ENCODE measurements around the gene SERGEF. TPM values are rescaled to one million over a fixed set of nuclear protein-coding genes. Genes with fewer than 3 reads are reported as not detected.

The SERGEF gene
- polyA plus RNA-seq, 3 donors, result 20.0 to 46.7 (median 30.0) TPM

- WGBS, 3 donors, result 97 to 98% (median 97%) methylated on average over 37 of the region's 37 CpGs
- H3K27ac ChIP-seq (ENCODE audit: low read depth, low read length), result no peak overlapping the region
These were observed 240.9 kb downstream of the SERGEF start for GRCh38 chr11:17771841-17772401.

GRCh38 chr11:17771415-17771814 lies 241.4 kb downstream of the SERGEF start:
- no peak overlapping the region for H3K27ac ChIP-seq (ENCODE audit: low read depth, low read length)
- WGBS, 3 donors, result 93 to 97% (median 93%) methylated on average over 17 of the region's 17 CpGs

- no peak overlapping the region for H3K27ac ChIP-seq (ENCODE audit: low read depth, low read length)
These were observed 241.9 kb downstream of the SERGEF start for GRCh38 chr11:17770917-17771316.

- no peak overlapping the region for H3K27ac ChIP-seq (ENCODE audit: low read depth, low read length)
- 42 to 82% (median 76%) methylated on average over 9 of the region's 9 CpGs for WGBS, 3 donors
These were observed 242.7 kb downstream of the SERGEF start for GRCh38 chr11:17770048-17770652.

DNA sequence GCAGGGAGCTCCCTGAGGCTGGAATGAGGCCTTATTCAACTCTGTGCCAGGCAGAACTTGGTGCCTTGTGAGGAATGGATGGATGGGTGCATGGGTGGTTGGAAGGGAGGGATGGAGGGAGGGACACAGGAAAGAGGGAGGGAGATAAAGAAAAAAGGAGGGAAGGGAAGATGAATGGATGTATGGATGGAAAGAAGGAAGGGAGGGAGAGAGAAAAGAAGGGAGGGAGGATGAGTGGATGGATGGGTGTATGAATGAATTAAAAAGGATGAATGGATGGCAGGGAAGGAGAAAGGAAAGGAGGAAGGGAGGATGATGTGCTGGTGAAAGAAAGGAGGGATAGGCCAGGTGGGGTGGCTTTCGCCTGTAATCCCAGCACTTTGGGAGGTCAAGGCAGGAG lies 243.6 kb downstream of the SERGEF start:
- H3K27ac ChIP-seq (ENCODE audit: low read depth, low read length), result no peak overlapping the region
- 100% methylated on average over 1 of the region's 1 CpG for WGBS, 3 donors

- WGBS, 3 donors, result 88 to 91% (median 89%) methylated on average over 6 to 7 of the region's 7 CpGs
- H3K27ac ChIP-seq (ENCODE audit: low read depth, low read length), result no peak overlapping the region
These were observed 244.3 kb downstream of the SERGEF start for GRCh38 chr11:17768547-17768946.

DNA sequence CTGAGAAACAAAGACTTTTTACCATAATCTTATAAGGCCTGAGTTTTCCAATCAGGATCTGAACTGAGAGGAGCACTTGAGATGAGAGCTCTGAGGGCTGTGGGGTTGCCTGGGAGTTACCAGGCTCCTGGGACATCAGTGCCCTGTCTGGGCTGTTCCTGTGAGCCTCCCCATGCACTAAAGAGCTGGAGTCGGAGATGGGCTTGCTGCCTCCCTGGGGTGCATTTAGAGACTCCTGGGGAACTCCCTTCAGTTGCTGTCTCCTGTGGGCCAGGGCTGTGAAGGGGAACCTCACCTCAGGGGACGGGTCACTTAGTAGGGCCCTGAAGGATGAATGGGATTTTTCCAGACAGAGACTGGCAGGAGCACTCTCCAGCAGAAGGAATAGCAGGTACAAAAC lies 244.9 kb downstream of the SERGEF start:
- no peak overlapping the region for H3K27ac ChIP-seq (ENCODE audit: low read depth, low read length)
- WGBS, 3 donors, result 84 to 90% (median 89%) methylated on average over 2 of the region's 2 CpGs

DNA sequence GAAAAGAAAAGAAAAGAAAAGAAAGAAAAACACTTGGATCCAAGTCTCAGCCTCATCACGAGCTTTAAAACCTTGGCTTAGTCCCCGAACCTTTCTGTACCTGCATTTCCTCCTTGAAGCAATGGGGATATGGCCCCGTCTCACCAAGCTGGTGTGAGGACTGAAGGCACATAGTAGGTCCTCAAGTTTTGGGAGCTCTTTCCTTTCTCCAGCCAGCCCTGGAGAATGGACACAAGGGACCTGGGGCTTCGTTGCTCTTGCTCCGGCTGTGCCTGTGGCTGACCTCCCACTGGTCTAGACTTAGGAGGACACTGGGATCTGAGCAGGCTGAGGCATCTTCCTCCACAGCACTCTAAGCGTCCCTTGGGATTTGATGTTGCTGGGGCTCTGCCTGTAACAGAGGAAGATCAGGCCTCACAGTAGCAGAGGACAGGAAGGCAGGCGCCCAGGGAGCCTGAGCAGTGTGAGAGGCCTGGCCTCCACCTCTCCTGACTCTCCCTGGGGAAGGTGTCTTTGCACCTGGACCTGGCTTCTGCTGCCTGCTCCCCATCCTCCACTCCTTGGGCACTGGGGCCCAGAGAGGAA lies 245.5 kb downstream of the SERGEF start:
- WGBS, 3 donors, result 80 to 84% (median 81%) methylated on average over 7 of the region's 7 CpGs

DNA sequence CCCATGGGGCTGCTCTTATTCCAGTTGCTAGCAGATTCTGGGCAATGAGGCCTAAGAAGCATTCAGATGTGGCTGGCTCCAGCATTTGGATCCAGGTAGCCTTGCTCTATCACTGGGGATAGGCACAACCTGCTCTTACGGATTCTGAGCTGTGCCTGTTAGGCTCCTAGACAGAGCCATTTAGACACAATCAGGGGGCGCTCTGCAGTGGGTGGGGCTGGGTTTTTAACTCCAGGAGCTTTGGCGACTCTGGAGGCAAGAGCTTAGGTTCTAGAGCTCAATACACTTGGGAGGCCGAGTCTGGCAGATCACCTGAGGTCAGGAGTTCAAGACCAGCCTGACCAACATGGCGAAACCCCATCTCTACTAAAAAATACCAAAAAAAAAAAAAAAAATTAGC lies 246.3 kb downstream of the SERGEF start:
- H3K27ac ChIP-seq (ENCODE audit: low read depth, low read length), result no peak overlapping the region
- 65 to 84% (median 80%) methylated on average over 5 of the region's 5 CpGs for WGBS, 3 donors

More for the DNA sequence above, 245.5 kb downstream of the SERGEF start:
- H3K27ac ChIP-seq (ENCODE audit: low read depth, low read length), result no peak overlapping the region

- no peak overlapping the region for H3K27ac ChIP-seq (ENCODE audit: low read depth, low read length)
- 90 to 92% (median 92%) methylated on average over 8 of the region's 8 CpGs for WGBS, 3 donors
These were observed 246.8 kb downstream of the SERGEF start for GRCh38 chr11:17766073-17766359.

GRCh38 chr11:17765356-17766072 lies 247.3 kb downstream of the SERGEF start:
- WGBS, 3 donors, result 76 to 80% (median 79%) methylated on average over 13 of the region's 13 CpGs

GRCh38 chr11:17764446-17765218 lies 248.2 kb downstream of the SERGEF start:
- 65 to 78% (median 76%) methylated on average over 19 of the region's 19 CpGs for WGBS, 3 donors
- no peak overlapping the region for H3K27ac ChIP-seq (ENCODE audit: low read depth, low read length)

More at GRCh38 chr11:17765356-17766072, 247.3 kb downstream of the SERGEF start:
- no peak overlapping the region for H3K27ac ChIP-seq (ENCODE audit: low read depth, low read length)

DNA sequence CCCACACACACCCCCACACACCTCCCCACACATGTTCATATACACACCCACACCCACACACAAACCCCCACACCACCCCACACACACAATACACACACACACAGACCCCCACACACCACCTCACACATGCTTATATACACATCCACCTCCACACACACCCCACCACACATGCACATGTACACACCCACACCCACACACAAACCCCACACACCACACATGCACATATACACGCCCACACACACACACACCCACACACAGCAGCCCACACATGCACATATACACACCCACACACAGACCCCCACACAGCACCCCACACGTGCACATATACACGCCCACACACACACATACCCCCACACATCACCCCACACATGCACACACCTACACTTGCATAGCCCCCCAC lies 249.1 kb downstream of the SERGEF start:
- 54 to 63% (median 57%) methylated on average over 3 of the region's 3 CpGs for WGBS, 3 donors
- no peak overlapping the region for H3K27ac ChIP-seq (ENCODE audit: low read depth, low read length)

- no peak overlapping the region for H3K27ac ChIP-seq (ENCODE audit: low read depth, low read length)
- 74 to 93% (median 83%) methylated on average over 7 of the region's 7 CpGs for WGBS, 3 donors
These were observed 249.6 kb downstream of the SERGEF start for GRCh38 chr11:17763244-17763643.

- 85 to 88% (median 86%) methylated on average over 17 of the region's 17 CpGs for WGBS, 3 donors
- H3K27ac ChIP-seq (ENCODE audit: low read depth, low read length), result no peak overlapping the region
These were observed 250.4 kb downstream of the SERGEF start for GRCh38 chr11:17762309-17762974.

GRCh38 chr11:17760102-17761029 lies 252.5 kb downstream of the SERGEF start:
- no peak overlapping the region for H3K27ac ChIP-seq (ENCODE audit: low read depth, low read length)
- WGBS, 3 donors, result 50 to 60% (median 56%) methylated on average over 23 of the region's 23 CpGs

GRCh38 chr11:17755891-17756290 lies 257.0 kb downstream of the SERGEF start:
- no peak overlapping the region for H3K27ac ChIP-seq (ENCODE audit: low read depth, low read length)
- WGBS, 3 donors, result 59 to 81% (median 79%) methylated on average over 3 of the region's 3 CpGs

All from adipose tissue (tissue), 3 donors.